Measurements from ENCODE around the gene NBPF1.
"Not testable (repeated sequence)": the region's sequence is repeated elsewhere in the genome, so short reads cannot be mapped to it uniquely, and the experiment has no call there.

DNA sequence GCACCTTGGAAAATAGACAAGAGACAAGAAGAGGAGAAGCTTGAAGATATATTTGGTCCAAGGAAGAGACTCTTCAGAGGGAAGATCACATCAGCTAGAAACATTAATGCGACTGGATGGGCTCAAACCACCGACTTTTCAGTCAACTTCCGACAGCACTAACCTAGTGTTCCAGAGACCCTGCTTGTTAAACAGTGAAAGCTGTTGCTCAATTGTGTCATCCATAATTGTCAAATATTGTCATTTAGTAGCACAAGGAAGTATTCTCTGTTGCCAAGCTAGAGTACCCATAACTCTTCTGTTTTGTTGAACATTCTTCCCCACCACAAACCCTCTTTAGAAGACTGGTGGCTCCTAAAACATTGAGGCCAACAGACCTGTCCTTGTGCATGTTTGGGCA lies 56.3 kb downstream of the NBPF1 start:
- not testable (repeated sequence) for TF ChIP-seq EZH2phosphoT487 (IDR thresholded peaks at IDR 0.05; ENCODE audit: insufficient read depth, low read depth); EZH2 (IDR thresholded peaks at IDR 0.05; ENCODE audit: insufficient read depth, poor library complexity, severe bottlenecking)
